Neural crest cell (in vitro differentiated cells): Measurements from ENCODE around the gene REN. TPM values are rescaled to one million over a fixed set of nuclear protein-coding genes. Genes with fewer than 3 reads are reported as not detected.

Source experiments
- DNase-seq: peaks from one replicate; pipeline ENCODE4 v3.0.0; 2021; ENCODE audit warnings: low read depth, mixed read lengths, low spot score
- H3K27ac Mint-ChIP-seq: one replicate; pipeline ENCODE4 v1.8.0; 2021; ENCODE audit warnings: mild to moderate bottlenecking, mixed read lengths; ENCODE audit not compliant: unreplicated experiment
- H3K27me3 Mint-ChIP-seq: 2 replicates; pipeline ENCODE4 v1.8.0; 2021; ENCODE audit warnings: low read depth, mild to moderate bottlenecking, mixed read lengths
- H3K36me3 Mint-ChIP-seq: 2 replicates; pipeline ENCODE4 v1.8.0; 2021; ENCODE audit warnings: low read depth, mild to moderate bottlenecking, mixed read lengths
- H3K4me1 Mint-ChIP-seq: 2 replicates; pipeline ENCODE4 v1.8.0; 2021; ENCODE audit warnings: mixed read lengths
- H3K4me3 Mint-ChIP-seq: one replicate; pipeline ENCODE4 v1.8.0; 2021; ENCODE audit warnings: mild to moderate bottlenecking, mixed read lengths
- H3K9me3 Mint-ChIP-seq: 2 replicates; pipeline ENCODE4 v1.8.0; 2021; ENCODE audit warnings: mixed read lengths
- total RNA-seq: library from RNA; stranded (reverse); gene quantifications from 2 replicates; pipeline ENCODE4 v1.2.1, GENCODE V29; 2021
- TF ChIP-seq, protein P1 (sequence below): fragments of 200-600 bp; sonication (generic); conservative IDR thresholded peaks from 2 replicates; pipeline ENCODE4 v1.5.0; 2021; ENCODE audit warnings: antibody characterized with exemption, mild to moderate bottlenecking

REN gene
- total RNA-seq, 1 donor from 2014 or later: not detected

DNA sequence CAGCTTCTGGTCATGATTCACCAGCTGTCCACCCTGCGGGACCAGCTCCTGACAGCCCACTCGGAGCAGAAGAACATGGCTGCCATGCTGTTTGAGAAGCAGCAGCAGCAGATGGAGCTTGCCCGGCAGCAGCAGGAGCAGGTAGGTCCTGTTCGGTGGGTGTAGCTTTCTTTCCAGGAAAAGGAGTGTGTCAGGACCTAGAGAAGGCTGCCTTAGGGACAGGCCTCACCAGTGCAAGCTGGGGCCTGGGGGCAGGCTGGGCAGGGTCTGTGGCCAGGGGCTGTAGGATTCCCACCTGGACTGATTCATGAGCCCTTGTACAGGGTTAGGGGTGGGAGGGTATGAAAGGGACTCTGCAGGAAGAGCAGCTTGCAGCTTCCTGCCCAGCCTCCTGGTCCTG is 49.6 kb downstream of the REN start:
- DNase-seq: no peak
- Mint-ChIP-seq H3K9me3 (no peaks in the 10 kb centered on the region), H3K27ac (no peak overlapping the region), H3K4me1 (peaks cover 12% of the 10 kb centered on the region), H3K27me3 (no peaks in the 10 kb centered on the region), H3K4me3 (no peak overlapping the region), H3K36me3 (no peaks in the 10 kb centered on the region)
- TF ChIP-seq, protein P1, sequence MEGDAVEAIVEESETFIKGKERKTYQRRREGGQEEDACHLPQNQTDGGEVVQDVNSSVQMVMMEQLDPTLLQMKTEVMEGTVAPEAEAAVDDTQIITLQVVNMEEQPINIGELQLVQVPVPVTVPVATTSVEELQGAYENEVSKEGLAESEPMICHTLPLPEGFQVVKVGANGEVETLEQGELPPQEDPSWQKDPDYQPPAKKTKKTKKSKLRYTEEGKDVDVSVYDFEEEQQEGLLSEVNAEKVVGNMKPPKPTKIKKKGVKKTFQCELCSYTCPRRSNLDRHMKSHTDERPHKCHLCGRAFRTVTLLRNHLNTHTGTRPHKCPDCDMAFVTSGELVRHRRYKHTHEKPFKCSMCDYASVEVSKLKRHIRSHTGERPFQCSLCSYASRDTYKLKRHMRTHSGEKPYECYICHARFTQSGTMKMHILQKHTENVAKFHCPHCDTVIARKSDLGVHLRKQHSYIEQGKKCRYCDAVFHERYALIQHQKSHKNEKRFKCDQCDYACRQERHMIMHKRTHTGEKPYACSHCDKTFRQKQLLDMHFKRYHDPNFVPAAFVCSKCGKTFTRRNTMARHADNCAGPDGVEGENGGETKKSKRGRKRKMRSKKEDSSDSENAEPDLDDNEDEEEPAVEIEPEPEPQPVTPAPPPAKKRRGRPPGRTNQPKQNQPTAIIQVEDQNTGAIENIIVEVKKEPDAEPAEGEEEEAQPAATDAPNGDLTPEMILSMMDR: no peak

DNA sequence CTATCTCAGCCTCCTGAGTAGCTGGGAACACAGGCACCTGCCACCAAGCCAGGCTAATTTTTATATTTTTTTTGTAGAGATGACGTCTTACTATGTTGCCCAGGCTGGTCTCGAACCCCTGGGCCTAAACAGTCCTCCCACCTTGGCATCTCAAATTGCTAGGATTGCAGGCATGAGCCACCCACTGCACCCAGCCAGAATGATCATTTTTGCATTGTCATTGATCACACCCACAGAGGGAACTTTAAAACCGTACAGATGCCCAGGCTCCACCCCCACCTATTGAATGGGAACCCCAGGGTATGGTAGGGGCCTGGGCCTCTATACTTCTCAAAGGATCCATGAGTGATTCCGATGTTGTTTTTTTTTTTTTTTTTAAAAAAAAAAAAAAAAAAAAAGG is 51.0 kb downstream of the REN start:
- peaks cover 19% of the 10 kb centered on the region for H3K4me1 Mint-ChIP-seq
- no peak overlapping the region for H3K4me3 Mint-ChIP-seq
- peak overlapping the region; percentile 62 for H3K27ac Mint-ChIP-seq
- H3K9me3 Mint-ChIP-seq: no peaks in the 10 kb centered on the region
- TF ChIP-seq, protein P1: no peak
- H3K36me3 Mint-ChIP-seq: no peaks in the 10 kb centered on the region
- H3K27me3 Mint-ChIP-seq: no peaks in the 10 kb centered on the region
- DNase-seq: no peak

DNA sequence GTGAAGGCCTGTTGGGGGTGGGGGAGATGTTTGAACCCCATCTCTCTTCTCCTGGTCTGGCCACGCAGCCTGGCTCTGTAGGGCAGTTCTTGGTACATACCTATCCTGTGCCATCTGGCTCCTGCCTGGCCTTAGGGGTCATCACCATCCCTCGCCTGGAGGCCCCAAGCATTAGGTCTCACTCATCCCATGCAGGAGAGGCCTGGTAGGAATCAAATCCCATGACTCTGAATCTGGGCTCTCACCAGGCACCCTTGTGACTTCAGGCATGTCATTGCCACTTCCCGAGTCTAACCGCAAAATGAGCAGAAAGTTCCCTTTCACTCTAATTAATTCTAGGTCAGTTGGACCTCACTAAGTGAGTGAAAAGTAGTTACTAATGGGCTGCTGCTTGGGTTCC is 51.5 kb downstream of the REN start:
- Mint-ChIP-seq H3K36me3 (no peaks in the 10 kb centered on the region), H3K27ac (peak overlapping the region; percentile 19), H3K4me1 (peaks cover 19% of the 10 kb centered on the region), H3K4me3 (no peak overlapping the region), H3K27me3 (no peaks in the 10 kb centered on the region), H3K9me3 (no peaks in the 10 kb centered on the region)
- DNase-seq: no peak
- TF ChIP-seq, protein P1: no peak

DNA sequence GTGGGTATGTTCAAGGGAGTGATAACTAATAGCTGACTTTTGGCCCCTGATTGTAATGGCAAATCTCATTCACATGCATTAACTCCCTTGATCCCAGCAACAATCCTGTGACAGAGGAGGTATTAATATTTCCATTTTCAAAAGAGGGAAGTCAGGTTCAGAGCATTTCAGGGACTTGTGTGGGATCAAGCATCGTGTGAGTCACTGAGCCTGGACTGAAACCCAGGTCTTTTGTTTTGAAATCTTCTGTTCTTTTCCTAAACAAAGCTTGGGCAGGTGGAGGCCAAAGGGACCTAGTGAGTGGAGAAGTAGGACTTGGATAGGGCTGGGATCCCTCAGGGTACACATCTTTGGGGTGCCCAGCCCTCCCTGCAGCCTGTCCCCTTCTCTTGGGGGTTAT is 52.2 kb downstream of the REN start:
- Mint-ChIP-seq H3K36me3 (no peaks in the 10 kb centered on the region), H3K27me3 (no peaks in the 10 kb centered on the region), H3K4me1 (peaks cover 25% of the 10 kb centered on the region), H3K9me3 (no peaks in the 10 kb centered on the region), H3K4me3 (no peak overlapping the region), H3K27ac (no peak overlapping the region)
- no peak for DNase-seq
- TF ChIP-seq, protein P1: no peak

DNA sequence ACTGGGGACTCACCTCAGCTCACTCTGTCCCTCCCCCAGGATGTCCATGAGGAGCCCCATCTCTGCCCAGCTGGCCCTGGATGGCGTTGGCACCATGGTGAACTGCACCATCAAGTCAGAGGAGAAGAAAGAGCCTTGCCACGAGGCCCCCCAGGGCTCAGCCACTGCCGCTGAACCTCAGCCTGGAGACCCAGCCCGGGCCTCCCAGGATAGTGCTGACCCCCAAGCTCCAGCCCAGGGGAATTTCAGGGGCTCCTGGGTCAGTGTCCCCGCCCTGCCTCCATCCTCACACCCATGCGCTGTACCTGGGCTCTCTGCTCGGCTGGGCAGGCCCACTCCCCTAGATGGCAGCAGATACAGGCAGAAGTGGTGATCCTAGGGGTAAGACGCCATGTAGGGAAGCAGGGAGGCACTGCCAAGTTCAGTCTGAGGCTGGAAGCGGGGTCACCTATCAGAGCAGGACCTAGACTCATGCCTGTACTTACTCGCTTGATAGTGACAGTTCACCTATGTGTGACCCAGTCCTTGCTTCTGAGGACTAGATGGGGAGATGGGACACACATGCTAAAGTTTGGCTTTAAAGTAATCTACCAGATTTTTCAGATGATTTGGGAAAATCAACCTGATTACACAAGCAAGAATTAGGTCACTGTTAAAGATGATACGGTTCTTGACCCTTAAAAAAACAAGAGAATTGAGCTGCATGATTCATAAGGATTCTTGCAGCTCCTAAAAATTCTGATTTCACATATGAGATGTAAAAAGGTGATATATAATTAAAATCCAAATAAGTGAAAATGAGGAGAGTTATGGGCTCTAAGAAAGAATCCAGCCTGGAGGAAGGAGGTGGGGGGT is 53.0 kb downstream of the REN start:
- H3K36me3 Mint-ChIP-seq: no peaks in the 10 kb centered on the region
- DNase-seq: no peak
- peaks cover 33% of the 10 kb centered on the region for H3K4me1 Mint-ChIP-seq
- no peak overlapping the region for H3K4me3 Mint-ChIP-seq
- TF ChIP-seq, protein P1: no peak
- H3K27ac Mint-ChIP-seq: no peak overlapping the region
- no peaks in the 10 kb centered on the region for H3K9me3 Mint-ChIP-seq
- H3K27me3 Mint-ChIP-seq: no peaks in the 10 kb centered on the region
